Kidney glomerular epithelial cell (primary cell): ENCODE results near the gene CDH4.

Experiments used
- DNase-seq: peaks from one replicate; lab custom pipeline; 2025; lab: John Stamatoyannopoulos, UW

CDH4 gene

GRCh38 chr20:61493798-61494305, 241.8 kb downstream of the CDH4 start:
- no peak for DNase-seq

DNA sequence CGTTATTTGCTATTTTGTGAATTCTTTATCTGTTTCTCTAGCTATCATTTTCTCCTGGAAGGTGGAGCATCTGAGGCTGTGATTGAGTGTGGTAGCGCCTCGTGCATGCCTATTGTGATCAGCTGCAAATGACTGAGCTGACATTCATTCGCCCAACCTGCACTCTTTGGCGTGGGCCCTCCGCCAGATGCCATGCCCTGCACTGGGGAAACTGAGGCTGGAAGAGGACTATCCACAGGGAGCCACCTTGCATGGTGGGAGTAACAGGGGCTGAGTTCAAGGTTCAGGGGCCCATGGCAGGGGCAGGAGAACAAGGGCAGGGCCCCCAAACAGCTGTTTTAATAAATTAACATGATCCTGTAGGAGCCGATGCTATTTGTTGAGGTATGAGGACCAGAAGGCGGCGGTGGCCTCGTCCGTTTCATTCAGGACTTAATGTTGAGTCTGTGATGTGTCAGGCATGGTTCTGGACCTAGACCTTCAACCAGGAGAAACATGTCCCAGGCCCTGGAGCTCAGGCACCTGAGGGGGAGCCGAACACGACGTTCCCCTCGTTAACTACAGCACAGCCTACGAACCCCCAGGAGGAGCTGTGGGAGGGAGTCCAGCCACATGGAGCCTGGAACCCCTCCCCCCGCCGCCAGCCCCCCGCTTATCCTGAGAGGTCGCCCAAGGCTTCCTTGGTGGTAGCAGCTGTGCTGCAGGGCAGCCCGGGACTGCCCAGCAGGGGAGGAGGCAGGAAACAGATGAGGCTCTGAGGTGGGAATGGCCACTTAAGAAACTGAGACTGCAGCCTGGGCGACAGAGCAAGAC, 242.9 kb downstream of the CDH4 start:
- DNase-seq: no peak

GRCh38 chr20:61497029-61497627, 245.1 kb downstream of the CDH4 start:
- no peak for DNase-seq

DNA sequence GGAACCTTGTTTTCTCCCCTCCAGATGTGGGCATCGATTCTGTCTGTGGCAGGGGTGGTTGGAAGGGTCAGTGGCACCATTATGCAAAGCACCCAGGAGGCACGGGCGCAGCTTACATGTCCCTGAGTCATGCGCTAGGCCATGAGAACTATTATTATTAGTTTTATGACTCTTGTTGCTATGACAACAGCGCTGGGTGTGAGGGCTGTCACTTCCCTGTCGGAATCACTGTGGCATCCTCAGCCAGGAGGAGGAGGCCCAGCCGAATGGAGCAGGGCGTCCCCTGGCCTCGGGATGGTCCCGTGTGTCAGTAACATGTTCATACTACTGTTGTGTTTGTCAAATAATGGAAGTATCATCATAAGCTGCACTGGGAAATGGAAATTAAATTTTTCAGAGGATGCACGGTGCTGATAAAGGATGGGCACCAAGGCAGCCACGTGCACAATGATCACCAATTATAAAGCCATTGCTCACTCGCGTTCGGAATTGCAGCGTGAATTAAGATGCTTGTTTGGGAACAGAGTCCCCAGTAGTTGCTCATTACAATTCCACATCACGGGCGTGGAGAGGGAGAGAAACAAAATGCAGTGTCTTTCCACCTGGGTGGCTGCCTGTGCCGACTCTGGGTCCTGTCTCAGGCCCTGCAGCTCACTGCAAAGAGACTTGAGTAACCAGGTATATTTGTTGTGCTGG, 247.9 kb downstream of the CDH4 start:
- DNase-seq: no peak

DNA sequence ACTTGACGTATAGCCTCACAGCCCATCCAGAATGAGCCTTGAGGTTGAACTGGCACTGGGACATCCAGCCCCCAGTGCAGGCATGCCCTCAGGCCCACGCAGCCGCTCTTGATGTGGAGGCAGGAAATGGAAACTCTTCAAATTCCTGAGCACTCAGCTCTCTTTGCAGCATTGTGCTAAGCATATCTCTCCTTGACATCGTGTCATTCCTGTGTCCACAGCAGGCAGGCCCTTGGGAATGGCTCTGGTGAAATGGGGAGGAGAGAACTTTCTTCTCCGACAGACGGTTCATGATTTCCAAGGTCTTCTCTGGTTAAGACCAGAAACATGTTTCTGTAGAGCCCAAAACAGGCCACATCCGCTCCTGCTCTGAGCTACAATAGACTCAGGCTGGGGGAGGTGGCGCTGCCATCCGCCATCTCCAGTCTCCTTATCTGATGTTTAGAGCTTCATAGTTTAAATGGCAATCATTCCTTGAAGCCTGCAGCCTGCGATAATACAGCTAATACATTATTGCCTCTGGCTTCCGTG, 248.8 kb downstream of the CDH4 start:
- DNase-seq: no peak

DNA sequence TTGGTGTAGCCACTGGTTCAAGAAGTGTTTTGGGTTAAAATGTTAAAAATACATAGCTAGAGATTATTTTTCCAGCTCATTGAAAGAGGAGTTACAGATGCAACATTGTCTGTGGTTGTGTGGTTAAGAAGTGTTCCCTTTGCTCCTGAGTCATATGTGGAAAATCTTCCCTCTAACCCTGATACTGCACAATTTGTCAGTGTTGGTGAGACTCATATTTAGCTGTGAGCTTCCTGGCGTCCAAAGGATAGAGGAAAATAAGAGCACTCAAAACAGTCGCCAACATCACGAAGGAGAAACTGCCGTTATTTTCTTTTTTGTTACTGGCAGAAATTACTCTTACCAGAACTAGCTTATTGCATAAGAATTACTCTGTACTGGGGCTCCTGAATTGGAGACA, 250.4 kb downstream of the CDH4 start:
- DNase-seq: no peak

DNA sequence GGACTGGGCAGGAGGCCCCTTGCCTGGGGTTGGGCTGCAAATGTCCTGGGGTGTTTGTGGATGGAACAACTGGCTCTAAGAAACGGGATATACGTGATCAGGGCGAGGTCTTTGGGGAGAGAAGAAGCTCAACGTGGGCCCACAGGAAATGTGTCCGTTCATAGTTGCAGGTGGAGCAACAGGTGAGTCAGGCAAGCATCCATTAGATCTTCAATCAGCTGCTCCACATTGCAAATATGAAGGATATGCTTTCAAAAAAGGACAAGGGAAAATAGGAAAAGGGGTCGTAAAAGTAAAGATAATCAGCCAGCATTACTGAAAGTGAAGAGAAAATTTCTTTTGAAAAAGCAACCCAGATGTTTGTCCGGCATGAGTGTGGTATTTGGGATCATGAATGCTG, 251.0 kb downstream of the CDH4 start:
- DNase-seq: no peak

DNA sequence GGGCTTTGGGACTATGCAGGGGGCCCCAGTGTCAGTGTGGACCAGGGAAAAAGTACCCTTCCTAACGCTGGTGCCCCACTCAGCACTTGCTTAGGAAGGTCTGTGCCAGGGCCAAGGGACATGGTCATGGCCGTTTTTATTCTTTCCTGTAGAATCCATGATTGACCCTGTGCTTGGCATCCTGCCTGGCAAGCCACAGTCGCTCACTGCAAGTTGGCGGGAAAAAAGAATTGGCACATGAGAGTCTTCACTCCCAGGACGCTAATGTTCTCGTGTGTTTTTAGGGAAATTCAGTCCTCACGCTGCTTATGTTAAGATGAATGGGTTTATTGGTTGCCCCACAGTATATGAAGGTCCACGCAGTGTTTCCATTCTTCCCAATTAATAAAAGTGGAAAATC, 253.4 kb downstream of the CDH4 start:
- no peak for DNase-seq

- no peak for DNase-seq
Measured at GRCh38 chr20:61507778-61508177, 255.7 kb downstream of the CDH4 start.

DNA sequence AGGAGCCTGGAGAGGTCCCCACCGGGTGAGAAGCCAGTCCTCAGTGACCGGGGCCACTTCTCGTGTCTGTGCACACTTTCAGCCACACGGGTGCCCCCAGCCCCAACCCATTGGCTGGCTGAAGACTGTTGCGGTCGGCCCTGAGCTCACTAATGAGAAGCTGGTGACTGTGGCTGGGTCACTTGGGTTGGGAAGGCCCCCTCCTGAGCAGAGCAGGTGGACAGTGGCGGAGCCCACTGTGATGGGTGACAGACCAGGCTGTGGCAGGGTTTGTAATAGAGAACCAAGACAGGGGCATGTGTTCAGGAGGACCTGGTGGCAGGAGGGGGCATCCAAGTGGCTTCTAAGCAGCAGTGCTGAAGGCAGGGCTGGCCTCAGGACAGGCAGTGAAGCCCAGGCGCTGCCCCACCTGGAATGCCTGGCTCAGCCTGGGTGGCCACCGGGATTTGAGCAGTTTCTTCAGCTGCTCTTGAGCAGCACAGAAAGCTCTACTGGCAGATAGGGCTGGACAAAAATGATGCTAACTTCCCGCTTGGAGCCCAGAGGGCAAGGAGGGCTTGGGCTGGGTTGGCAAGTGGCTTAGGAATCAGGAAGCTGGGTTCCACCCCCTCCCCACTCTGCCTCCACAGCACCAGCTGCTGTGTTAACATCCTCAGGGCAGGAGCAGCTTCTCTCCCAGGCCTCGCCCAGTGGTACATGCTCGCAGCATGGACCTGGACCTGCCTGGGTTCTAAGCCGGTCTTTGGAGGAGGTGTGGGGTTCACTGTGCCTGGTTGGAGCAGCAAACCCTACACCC, 256.4 kb downstream of the CDH4 start:
- no peak for DNase-seq

DNA sequence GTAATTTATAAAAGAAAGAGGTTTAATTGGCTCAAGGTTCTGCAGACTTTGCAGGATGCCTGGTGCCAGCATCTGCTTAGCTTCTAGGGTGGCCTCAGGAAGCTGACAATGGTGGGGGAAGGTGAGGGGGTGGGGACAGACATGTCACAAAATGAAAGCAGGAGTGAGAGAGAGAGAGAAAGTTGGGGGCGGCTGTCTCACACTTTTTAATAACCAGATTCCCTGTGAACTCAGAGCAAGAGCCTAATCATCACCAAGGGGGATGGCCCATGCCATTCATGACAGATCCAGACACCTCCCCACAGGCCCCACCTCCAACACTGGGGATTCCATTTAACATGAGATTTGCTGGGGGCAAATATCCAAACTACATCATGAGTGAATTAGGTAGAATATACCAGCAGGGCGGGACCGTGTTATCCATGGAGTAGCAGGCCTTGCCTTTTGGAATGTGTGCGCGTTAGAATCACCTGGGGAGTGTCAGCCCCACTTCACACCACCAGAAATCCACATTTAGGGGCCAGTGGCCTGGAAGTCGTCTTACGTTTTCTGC, 258.8 kb downstream of the CDH4 start:
- no peak for DNase-seq

GRCh38 chr20:61512475-61512874, 260.4 kb downstream of the CDH4 start:
- no peak for DNase-seq

DNA sequence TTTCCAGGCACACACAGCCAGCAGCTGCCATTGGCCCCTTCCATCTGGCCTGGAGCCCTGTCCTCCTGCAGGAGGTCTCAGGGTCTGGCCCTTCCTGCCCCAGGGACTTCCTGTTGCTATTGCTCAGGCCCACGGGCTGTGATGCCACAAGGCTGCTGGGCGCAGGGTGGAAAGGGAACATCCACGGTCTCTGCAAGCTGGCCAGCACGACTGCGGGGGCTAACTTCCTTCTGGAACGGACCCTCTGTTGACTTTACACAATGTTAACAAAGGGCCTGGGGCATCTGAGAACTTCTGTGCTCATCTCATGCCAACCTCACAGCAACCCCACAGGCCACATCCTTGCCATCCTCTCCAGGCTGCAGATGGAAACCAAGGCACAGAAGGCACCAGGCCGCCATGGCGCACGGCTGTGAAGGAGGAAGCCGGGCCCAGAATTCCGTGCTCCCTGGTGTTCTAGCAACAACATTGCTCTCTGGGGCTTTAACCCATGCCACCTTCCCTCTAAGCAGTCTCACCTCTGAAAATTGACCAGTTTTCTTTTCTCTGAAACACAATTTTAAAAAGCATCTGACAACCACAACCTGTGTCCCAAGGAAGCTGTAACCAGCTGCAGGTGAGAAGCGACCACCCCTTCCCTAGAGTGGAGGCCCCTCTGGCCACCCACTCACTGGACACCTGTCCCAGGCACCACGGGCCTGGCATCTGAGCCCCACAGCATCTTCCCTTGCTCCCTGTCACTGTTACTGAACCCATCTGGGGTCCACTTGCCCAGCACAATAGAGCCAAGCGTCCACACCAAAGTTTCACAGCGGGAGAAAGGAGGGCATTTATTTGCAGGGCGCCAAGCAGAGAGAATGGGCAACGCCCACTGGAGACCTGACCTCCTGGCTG, 261.3 kb downstream of the CDH4 start:
- DNase-seq: no peak

GRCh38 chr20:61514018-61514365, 261.9 kb downstream of the CDH4 start:
- DNase-seq: no peak

DNA sequence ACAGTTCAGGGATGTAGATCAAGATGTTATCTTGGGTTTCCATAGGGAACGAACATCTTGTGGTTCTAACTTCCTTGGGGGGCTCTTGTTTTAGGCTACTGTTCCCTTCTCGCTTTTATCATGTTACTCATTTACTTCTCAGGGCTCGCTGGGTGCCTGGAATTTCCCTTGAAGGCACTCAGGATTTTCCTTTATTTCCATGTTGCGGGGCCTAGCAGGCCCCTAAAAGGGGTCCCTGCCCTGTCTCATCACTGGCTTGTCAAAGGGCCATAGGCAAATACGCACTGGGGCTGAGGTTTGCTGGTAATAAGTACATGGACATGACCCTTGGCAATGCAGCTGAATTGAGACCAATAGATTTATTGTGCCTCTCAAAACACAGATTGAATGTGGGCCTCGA, 262.3 kb downstream of the CDH4 start:
- DNase-seq: no peak

DNA sequence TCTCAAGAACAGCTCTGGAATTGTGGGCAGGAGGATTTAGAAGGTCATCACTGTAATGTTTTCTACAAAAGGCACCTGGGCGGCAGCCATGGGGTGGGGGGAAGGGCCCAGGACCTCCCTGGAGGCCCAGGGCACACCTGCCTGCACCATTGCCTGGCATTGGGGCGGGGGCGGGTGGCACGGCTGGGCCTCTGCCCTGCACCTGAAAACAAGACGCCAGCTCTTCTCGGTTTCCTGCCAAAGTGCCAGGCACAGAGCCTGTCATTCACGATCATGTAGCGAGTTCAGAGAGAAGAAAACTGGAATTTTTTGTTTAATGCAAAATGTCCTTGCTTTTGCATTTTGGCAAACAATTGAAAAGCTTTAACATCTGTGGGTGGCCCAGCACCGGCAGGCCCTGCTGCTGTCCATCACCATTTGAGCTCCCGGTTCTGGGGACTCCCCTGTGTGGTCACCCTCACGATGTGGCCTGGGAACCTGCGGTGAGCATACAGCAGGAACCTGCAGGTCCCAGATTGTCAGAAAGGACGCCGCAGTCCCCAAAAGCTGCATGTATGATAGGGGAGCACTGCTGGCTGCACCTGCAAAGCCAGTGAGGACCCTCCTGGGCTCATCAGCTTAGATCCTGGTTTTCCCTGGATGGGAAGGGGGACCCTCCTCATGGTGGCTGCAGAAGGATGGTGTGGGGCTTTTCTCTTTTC, 262.9 kb downstream of the CDH4 start:
- no peak for DNase-seq

GRCh38 chr20:61515922-61516321, 263.9 kb downstream of the CDH4 start:
- DNase-seq: no peak

DNA sequence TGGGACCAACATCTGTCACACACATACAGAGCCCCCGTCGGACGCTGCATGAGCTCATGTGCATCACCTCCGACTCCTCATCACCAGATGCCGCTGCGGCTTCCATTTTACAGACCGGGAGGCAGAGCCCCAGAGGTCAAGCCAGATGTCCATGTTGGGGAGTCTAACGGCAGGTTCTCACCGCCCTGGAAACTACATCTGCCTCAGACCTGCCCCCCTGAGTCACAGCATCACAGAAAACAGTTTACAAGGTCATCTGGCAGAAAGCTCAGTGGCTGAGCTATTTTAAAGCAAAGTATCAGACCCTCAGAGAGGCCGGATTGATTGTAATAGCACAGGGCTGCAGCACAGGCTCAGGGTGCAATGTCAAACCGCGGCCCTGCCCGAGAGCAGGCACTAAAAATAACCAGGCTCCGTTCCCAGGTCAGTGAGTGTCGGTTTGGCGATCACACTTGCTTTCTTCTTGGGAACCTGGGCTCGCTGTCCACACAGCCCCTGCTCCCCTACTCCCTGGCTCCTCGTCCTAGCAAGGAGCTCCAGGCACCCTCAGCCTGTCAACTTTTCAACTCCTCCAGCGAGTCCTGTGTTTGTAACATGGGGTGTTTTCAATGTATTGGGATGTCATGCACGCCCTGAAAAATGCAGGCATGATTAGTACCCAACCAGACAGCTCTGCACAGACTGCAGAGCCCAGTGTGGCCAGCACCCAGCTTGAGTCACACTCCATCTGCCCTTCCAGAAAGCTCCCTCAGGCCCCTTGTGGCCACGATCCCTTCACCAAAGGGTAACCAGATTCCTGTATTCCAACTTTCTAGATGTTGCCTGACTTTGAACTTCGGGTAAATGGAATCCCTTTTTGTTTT, 264.5 kb downstream of the CDH4 start:
- no peak for DNase-seq

- no peak for DNase-seq
Measured at GRCh38 chr20:61517419-61517818, 265.4 kb downstream of the CDH4 start.
